ENCODE data around the gene AFF3. TPM values are rescaled to one million over a fixed set of nuclear protein-coding genes. Genes with fewer than 3 reads are reported as not detected.

The AFF3 gene
- total RNA-seq, 1 experiment from 2014 or later, result 0.61 TPM

DNA sequence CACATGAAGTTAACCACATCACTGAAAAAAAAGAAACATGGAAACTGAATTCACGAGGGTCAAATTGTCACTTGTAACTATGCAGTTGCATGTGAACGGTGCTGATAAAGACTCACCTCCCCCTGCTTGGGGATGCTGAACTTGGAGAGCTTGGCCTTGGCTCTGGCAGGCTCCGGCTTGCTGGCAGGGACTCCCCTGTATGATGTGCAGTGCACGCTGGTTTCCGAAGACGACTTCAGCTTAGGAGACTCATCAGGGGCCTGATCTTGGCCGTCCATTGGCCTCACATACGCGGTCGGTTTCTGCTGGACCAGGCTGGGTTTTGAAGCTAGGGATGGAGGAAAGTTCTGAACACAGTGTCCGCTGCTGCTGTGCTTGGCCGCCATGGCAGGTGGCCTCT, 135.9 kb downstream of the AFF3 start (continued):
- TF ChIP-seq YY1 (IDR thresholded peaks at IDR 0.05; ENCODE audit: extremely low read depth, insufficient replicate concordance, low read depth, low read length) (no peak), CBX3 (IDR thresholded peaks at IDR 0.05; ENCODE audit: low read depth) (no peak)
- TF ChIP-seq, protein P1, sequence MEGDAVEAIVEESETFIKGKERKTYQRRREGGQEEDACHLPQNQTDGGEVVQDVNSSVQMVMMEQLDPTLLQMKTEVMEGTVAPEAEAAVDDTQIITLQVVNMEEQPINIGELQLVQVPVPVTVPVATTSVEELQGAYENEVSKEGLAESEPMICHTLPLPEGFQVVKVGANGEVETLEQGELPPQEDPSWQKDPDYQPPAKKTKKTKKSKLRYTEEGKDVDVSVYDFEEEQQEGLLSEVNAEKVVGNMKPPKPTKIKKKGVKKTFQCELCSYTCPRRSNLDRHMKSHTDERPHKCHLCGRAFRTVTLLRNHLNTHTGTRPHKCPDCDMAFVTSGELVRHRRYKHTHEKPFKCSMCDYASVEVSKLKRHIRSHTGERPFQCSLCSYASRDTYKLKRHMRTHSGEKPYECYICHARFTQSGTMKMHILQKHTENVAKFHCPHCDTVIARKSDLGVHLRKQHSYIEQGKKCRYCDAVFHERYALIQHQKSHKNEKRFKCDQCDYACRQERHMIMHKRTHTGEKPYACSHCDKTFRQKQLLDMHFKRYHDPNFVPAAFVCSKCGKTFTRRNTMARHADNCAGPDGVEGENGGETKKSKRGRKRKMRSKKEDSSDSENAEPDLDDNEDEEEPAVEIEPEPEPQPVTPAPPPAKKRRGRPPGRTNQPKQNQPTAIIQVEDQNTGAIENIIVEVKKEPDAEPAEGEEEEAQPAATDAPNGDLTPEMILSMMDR (IDR thresholded peaks at IDR 0.05 in 2 of 3, conservative IDR thresholded peaks at IDR 0.05 in 1 of 3; ENCODE audit: borderline replicate concordance in 1 of 3, insufficient read depth in 1 of 3, low read depth in 2 of 3, low read length in 2 of 3), result no peak

DNA sequence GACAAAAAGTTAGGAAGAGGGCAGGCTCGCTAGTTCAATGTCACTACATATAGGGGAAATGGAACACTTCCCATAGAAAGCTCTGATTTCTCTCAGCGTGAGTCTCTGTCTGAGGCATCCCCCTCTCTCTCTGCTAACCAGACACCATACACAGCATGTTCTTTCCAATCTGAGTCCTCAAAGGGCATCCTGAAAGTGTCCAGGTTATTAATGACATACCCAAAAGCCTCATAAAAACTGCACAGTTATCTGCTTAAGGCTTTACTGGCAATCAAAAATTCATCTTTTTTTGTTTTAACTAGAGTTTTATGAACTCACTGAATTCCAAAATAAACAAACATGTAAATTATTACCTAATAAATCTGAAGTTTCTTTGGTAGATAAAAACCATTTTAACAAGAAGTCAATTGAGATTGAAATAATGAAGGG, 137.4 kb downstream of the AFF3 start:
- peaks cover 73% of the 10 kb centered on the region for H3K27me3 ChIP-seq (ENCODE audit: insufficient read depth, low read length)
- H3K4me3 ChIP-seq (replicated peaks in 1 of 2; ENCODE audit: low read depth in 1 of 2, low read length in 2 of 2), result no peak overlapping the region
- no peak for ATAC-seq
- H3K9ac ChIP-seq (ENCODE audit: low read length), result no peak overlapping the region
- no peaks in the 10 kb centered on the region for H3K9me2 ChIP-seq (ENCODE audit: insufficient read depth)
- ChIA-PET RAD21 (ENCODE audit: low non-redundant PET in 1 of 2, low total read pairs in 2 of 2, uncharacterized antibody in 2 of 2, unreplicated experiment in 2 of 2) (no interaction called here), POLR2A (no interaction called here), CTCF (no interaction called here)
- H3K9me3 ChIP-seq (ENCODE audit: control insufficient read depth in 1 of 2, insufficient read depth in 1 of 2, low read depth in 1 of 2, low read length in 2 of 2), result no peaks in the 10 kb centered on the region
- no peaks in the 10 kb centered on the region for H4K20me1 ChIP-seq (ENCODE audit: insufficient read depth)
- no peak overlapping the region for H3K27ac ChIP-seq (ENCODE audit: low read depth, low read length)
- intact Hi-C loops (cut with micrococcal nuclease), result no loop called here
- no TSS peak for BruUV-seq (replicated peaks)
- TF ChIP-seq YY1 (IDR thresholded peaks at IDR 0.05; ENCODE audit: extremely low read depth, insufficient replicate concordance, low read depth, low read length), result no peak
- TF ChIP-seq, protein P1 (IDR thresholded peaks at IDR 0.05 in 2 of 3, conservative IDR thresholded peaks at IDR 0.05 in 1 of 3; ENCODE audit: borderline replicate concordance in 1 of 3, insufficient read depth in 1 of 3, low read depth in 2 of 3, low read length in 2 of 3), result no peak
- TF ChIP-seq RAD21 (IDR thresholded peaks at IDR 0.05; ENCODE audit: low read depth), result no peak
- TF ChIP-seq SRF (IDR thresholded peaks at IDR 0.05; ENCODE audit: low read depth), result no peak
- no peak for TF ChIP-seq ZFX (IDR thresholded peaks at IDR 0.05)
- TF ChIP-seq TCF7L2 (IDR thresholded peaks at IDR 0.05; ENCODE audit: borderline replicate concordance, extremely low read depth, insufficient read depth, insufficient read length), result no peak
- no peak for TF ChIP-seq FOSL1 (IDR thresholded peaks at IDR 0.05; ENCODE audit: low read depth)
- no peak for TF ChIP-seq EGR1 (IDR thresholded peaks at IDR 0.05; ENCODE audit: low read depth)
- no peak for TF ChIP-seq MAX (IDR thresholded peaks at IDR 0.05)
- no peak for TF ChIP-seq ZNF274 (IDR thresholded peaks at IDR 0.05; ENCODE audit: low read depth, low read length)
- no peak for TF ChIP-seq POLR2AphosphoS5 (IDR thresholded peaks at IDR 0.05; ENCODE audit: low read depth, low read length)
- TF ChIP-seq, protein P2, sequence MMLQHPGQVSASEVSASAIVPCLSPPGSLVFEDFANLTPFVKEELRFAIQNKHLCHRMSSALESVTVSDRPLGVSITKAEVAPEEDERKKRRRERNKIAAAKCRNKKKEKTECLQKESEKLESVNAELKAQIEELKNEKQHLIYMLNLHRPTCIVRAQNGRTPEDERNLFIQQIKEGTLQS (IDR thresholded peaks at IDR 0.05), result no peak
- TF ChIP-seq EZH2 (IDR thresholded peaks at IDR 0.05), result no peak
- TF ChIP-seq, protein P3, sequence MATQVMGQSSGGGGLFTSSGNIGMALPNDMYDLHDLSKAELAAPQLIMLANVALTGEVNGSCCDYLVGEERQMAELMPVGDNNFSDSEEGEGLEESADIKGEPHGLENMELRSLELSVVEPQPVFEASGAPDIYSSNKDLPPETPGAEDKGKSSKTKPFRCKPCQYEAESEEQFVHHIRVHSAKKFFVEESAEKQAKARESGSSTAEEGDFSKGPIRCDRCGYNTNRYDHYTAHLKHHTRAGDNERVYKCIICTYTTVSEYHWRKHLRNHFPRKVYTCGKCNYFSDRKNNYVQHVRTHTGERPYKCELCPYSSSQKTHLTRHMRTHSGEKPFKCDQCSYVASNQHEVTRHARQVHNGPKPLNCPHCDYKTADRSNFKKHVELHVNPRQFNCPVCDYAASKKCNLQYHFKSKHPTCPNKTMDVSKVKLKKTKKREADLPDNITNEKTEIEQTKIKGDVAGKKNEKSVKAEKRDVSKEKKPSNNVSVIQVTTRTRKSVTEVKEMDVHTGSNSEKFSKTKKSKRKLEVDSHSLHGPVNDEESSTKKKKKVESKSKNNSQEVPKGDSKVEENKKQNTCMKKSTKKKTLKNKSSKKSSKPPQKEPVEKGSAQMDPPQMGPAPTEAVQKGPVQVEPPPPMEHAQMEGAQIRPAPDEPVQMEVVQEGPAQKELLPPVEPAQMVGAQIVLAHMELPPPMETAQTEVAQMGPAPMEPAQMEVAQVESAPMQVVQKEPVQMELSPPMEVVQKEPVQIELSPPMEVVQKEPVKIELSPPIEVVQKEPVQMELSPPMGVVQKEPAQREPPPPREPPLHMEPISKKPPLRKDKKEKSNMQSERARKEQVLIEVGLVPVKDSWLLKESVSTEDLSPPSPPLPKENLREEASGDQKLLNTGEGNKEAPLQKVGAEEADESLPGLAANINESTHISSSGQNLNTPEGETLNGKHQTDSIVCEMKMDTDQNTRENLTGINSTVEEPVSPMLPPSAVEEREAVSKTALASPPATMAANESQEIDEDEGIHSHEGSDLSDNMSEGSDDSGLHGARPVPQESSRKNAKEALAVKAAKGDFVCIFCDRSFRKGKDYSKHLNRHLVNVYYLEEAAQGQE (IDR thresholded peaks at IDR 0.05; ENCODE audit: low read depth), result no peak
- TF ChIP-seq SP1 (IDR thresholded peaks at IDR 0.05; ENCODE audit: low read depth), result no peak
- DNase-seq (ENCODE audit: low read depth, low spot score), result no peak
- H3K79me2 ChIP-seq (ENCODE audit: insufficient read depth, low read length), result no peaks in the 10 kb centered on the region
- H3K36me3 ChIP-seq (ENCODE audit: control insufficient read depth in 1 of 2, insufficient read depth in 2 of 2, low read length in 2 of 2), result no peaks in the 10 kb centered on the region
- no peak overlapping the region for H3K4me2 ChIP-seq (ENCODE audit: low read length)
- H2AFZ ChIP-seq (ENCODE audit: low read depth, low read length, poor library complexity, severe bottlenecking), result no peak overlapping the region
- H3K4me1 ChIP-seq (ENCODE audit: control insufficient read depth in 1 of 2, insufficient read depth in 2 of 2, low read length in 2 of 2), result no peaks in the 10 kb centered on the region

Measured in HCT116 (cell line).